Measurements from ENCODE around the gene C2.

DNA sequence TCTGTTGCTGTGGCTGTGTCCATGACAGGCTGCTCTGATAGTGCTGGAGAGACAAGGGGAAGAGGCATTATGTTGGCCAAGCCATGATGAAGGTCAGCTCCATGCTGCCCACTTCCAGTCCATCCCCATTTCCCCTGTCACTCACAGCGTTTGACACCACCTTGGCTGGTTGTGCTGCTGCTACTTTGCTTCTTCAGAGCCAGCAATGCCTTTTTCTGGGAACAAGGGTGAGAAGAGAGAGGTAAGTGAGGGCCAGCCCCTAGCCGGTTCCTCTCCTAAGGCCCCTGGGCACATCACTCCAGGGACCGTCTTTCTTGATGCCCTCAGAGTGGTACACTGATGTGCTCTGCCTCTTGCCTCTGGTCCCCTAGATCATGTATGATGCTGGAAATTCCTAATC is 29.3 kb downstream of the C2 start:
- TF ChIP-seq, protein P1, sequence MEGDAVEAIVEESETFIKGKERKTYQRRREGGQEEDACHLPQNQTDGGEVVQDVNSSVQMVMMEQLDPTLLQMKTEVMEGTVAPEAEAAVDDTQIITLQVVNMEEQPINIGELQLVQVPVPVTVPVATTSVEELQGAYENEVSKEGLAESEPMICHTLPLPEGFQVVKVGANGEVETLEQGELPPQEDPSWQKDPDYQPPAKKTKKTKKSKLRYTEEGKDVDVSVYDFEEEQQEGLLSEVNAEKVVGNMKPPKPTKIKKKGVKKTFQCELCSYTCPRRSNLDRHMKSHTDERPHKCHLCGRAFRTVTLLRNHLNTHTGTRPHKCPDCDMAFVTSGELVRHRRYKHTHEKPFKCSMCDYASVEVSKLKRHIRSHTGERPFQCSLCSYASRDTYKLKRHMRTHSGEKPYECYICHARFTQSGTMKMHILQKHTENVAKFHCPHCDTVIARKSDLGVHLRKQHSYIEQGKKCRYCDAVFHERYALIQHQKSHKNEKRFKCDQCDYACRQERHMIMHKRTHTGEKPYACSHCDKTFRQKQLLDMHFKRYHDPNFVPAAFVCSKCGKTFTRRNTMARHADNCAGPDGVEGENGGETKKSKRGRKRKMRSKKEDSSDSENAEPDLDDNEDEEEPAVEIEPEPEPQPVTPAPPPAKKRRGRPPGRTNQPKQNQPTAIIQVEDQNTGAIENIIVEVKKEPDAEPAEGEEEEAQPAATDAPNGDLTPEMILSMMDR (IDR thresholded peaks at IDR 0.05), result no peak
- no peak for TF ChIP-seq EZH2 (IDR thresholded peaks at IDR 0.05; ENCODE audit: borderline replicate concordance, insufficient read depth, low read depth, low read length, poor library complexity, severe bottlenecking)

Data from B cell (primary cell).